Coronary artery (tissue), 2 donors: ENCODE measurements around the gene CACNA1C.
"Not testable (repeated sequence)": the region's sequence is repeated elsewhere in the genome, so short reads cannot be mapped to it uniquely, and the experiment has no call there.

Experiments
- DNase-seq: peaks from one replicate; pipeline ENCODE4 v3.0.0-alpha.2; 2017; ENCODE audit warnings: low spot score
- H3K27ac ChIP-seq, 2 donors: fragments of 200-600 bp; sonication (generic); one replicate each; pipeline ENCODE4 v1.5.1; 2016 to 2019
- H3K4me3 ChIP-seq: fragments of 200-600 bp; sonication (generic); 2 replicates; pipeline ENCODE4 v1.5.1; 2016; ENCODE audit warnings: mild to moderate bottlenecking, moderate library complexity
- CTCF ChIP-seq: fragments of 200-600 bp; sonication (generic); IDR thresholded peaks from one replicate; pipeline ENCODE4 v1.5.1; 2019; ENCODE audit warnings: antibody characterized with exemption

CACNA1C gene

GRCh38 chr12:2739832-2740641, 687.2 kb downstream of the CACNA1C start:
- Histone ChIP-seq H3K27ac (no peak overlapping the region), H3K4me3 (no peak overlapping the region)
- TF ChIP-seq CTCF = peak; percentile 44
- DNase-seq = no peak

- not testable (repeated sequence) for H3K27ac ChIP-seq, DNase-seq, H3K4me3 ChIP-seq
Measured at GRCh38 chr12:2742037-2742436, 689.2 kb downstream of the CACNA1C start.

- Histone ChIP-seq H3K27ac (no peak overlapping the region), H3K4me3 (no peak overlapping the region)
- TF ChIP-seq CTCF = no peak
- no peak for DNase-seq
Measured at GRCh38 chr12:2743478-2743877, 690.7 kb downstream of the CACNA1C start.

- TF ChIP-seq CTCF = no peak
- Histone ChIP-seq H3K4me3 (no peak overlapping the region), H3K27ac (no peak overlapping the region)
- DNase-seq = no peak
Measured at GRCh38 chr12:2745655-2746054, 692.9 kb downstream of the CACNA1C start.
